Heart right ventricle (tissue), 16 donors: ENCODE data around the gene PODXL. TPM values are rescaled to one million over a fixed set of nuclear protein-coding genes. Genes with fewer than 3 reads are reported as not detected.

Experiments used
- ATAC-seq, 8 donors: fragments of 200-7000 bp; cut with Tn5 transposase; one replicate each; pipeline ENCODE4 v1.9.1; 2020; ENCODE audit warnings: mild to moderate bottlenecking in 8 of 8, moderate library complexity in 8 of 8, moderate number of reproducible peaks in 1 of 8
- DNase-seq, 2 donors: peaks; one replicate each; pipeline ENCODE4 v3.0.0-alpha.2; 2020
- H3K27ac ChIP-seq, 10 donors: fragments of 200-600 bp; sonication (generic) in 2 of 10; one replicate each; pipeline versions ENCODE4 v1.5.0 to v1.8.0; 2020 to 2022; ENCODE audit warnings: mild to moderate bottlenecking in 3 of 10
- H3K27me3 ChIP-seq, 7 donors: fragments of 200-600 bp; one replicate each; pipeline ENCODE4 v1.8.0; 2021 to 2022; ENCODE audit warnings: mild to moderate bottlenecking in 2 of 7
- H3K36me3 ChIP-seq, 9 donors: fragments of 200-600 bp; sonication (generic) in 1 of 9; one replicate each; pipeline versions ENCODE4 v1.5.0 to v1.8.0; 2020 to 2022; ENCODE audit warnings: mild to moderate bottlenecking in 2 of 9
- H3K4me1 ChIP-seq, 9 donors: fragments of 200-600 bp; sonication (generic) in 1 of 9; one replicate each; pipeline versions ENCODE4 v1.5.0 to v1.8.0; 2020 to 2022; ENCODE audit warnings: mild to moderate bottlenecking in 4 of 9
- H3K4me3 ChIP-seq, 10 donors: fragments of 200-600 bp; sonication (generic) in 2 of 10; one replicate each; pipeline versions ENCODE4 v1.5.0 to v1.8.0; 2020 to 2022; ENCODE audit warnings: mild to moderate bottlenecking in 7 of 10, moderate library complexity in 2 of 10
- H3K9me3 ChIP-seq, 11 donors: fragments of 200-600 bp in 10 of 11; sonication (generic) in 2 of 11; one replicate each; pipeline versions ENCODE4 v1.5.0 to v1.8.0; 2013 to 2022; ENCODE audit warnings: mild to moderate bottlenecking in 2 of 11, control low read depth in 1 of 11, moderate library complexity in 1 of 11
- WGBS, 2 donors: extraction: QIAGEN DNeasy Blood & Tissue Kit; methylation state at CpG; one replicate each; pipeline ENCODE4 v1.1.7; 2013; ENCODE audit warnings: inconsistent platforms in 1 of 2; 5-methylcytosine and 5-hydroxymethylcytosine counted together
- intact Hi-C, 10 donors: fragments of 100-400 bp; cut with DNase I; formaldehyde crosslinking; loops; one replicate each; pipeline versions ENCODE4 v1.11.1 to v1.14.2; 2022
- polyA plus RNA-seq, 2 donors: library from polyadenylated mRNA; stranded (reverse); fragments of 200-250 nt; gene quantifications; one replicate each; pipeline ENCODE4 v1.2.3, GENCODE V29; 2013
- total RNA-seq, 10 donors: library from RNA; stranded (reverse); fragmentation: NEBNext Ultra II Directional in 3 of 10; extraction: Animal tissue kit (Norgen Biotek cat#: 25700) in 3 of 10; gene quantifications; one replicate each; pipeline versions ENCODE4 v1.2.1 to v1.2.4, GENCODE V29; 2021 to 2023
- TF ChIP-seq, protein P1 (sequence below), 9 donors: fragments of 200-600 bp; sonication (generic) in 2 of 9; IDR thresholded peaks; one replicate each; pipeline versions ENCODE4 v1.5.0 to v1.8.0; 2021 to 2022; ENCODE audit warnings: antibody characterized with exemption in 9 of 9, mild to moderate bottlenecking in 5 of 9, moderate library complexity in 1 of 9
- donor health status: Arrhythmogenic right ventricular cardiomyopathy.
- donor health status: ischemic (EF 13 %, LVEDD 7.1; RV severe dilation, severe dysfunction).
- donor health status: healthy with polysubstance abuse.
- donor health status: DM: no; HTN: yes; CAD: no.
- donor health status: DM: no; HTN: no; CAD: no.
- donor health status: ischemic (EF 25% LVEDD 6.9; RV normal size, moderate dysfunction).
- donor health status: ischemic (EF 25% LVEDD 5.7; RV mildly dilated, moderate dysfunction).
- donor health status: healthy.
- donor health status: DM: yes; HTN: yes; CAD: no.
- donor health status: Ischemic cardiomyopathy.
- donor health status: ischemic (EF 35%, LVEDD 5.7; RV mildly dilated, moderate dysfunction).
- donor health status: nonischemic (EF 11% LVEDD 7.7; RV severe dilation, severe dysfunction).
- donor health status: DM: yes; HTN: yes; CAD: no.
- donor health status: PGD.
- donor health status: ischemic (EF 29% LVEDD 5.4; RV normal size, mild dysfunction).
- donor health status: nonischemic (EF 23%, LVEDD 6.1; RV moderate dilation, normal function).

PODXL gene
- total and polyA plus RNA-seq, 12 donors, result 34.4 to 162 (median 65.2) TPM

DNA sequence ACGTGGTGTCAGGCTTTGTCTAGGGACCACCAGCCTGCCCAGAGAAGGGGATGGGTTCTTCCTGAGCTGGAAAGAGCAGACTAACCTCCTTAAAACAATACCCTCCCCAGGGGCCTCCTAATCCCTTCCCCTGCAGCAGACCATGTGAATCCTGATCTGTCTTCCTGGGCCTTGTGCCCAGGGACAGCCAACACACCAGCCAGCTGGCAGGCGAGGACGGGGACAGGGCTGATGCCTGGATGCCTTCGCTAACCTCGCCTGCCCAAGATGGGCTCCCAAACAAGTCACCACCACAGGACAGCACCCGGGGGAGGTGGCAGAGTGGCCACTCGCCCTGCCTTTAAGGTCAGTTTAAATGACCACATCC is 17.6 kb downstream of the PODXL start:
- Histone ChIP-seq H3K4me3 (peak overlapping the region in 1 of 10 donors; percentile 7), H3K9me3 (no peaks in the 10 kb centered on the region), H3K27me3 (no peaks in the 10 kb centered on the region), H3K36me3 (peaks cover 0 to 11% (median 0%) of the 10 kb centered on the region in 9 donors), H3K4me1 (peaks cover 40 to 100% (median 82%) of the 10 kb centered on the region in 9 donors), H3K27ac (peak overlapping the region; percentile 0 to 92 (median 78))
- TF ChIP-seq, protein P1, sequence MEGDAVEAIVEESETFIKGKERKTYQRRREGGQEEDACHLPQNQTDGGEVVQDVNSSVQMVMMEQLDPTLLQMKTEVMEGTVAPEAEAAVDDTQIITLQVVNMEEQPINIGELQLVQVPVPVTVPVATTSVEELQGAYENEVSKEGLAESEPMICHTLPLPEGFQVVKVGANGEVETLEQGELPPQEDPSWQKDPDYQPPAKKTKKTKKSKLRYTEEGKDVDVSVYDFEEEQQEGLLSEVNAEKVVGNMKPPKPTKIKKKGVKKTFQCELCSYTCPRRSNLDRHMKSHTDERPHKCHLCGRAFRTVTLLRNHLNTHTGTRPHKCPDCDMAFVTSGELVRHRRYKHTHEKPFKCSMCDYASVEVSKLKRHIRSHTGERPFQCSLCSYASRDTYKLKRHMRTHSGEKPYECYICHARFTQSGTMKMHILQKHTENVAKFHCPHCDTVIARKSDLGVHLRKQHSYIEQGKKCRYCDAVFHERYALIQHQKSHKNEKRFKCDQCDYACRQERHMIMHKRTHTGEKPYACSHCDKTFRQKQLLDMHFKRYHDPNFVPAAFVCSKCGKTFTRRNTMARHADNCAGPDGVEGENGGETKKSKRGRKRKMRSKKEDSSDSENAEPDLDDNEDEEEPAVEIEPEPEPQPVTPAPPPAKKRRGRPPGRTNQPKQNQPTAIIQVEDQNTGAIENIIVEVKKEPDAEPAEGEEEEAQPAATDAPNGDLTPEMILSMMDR (IDR thresholded peaks at IDR 0.05), result no peak
- peak; percentile 26 to 80 (median 62) for ATAC-seq
- intact Hi-C loops, result loop anchor here in 1 of 10 donors (2.0 kb wide), 1 partner anchor 16 kb away; no protein-coding TSS in a partner anchor
- peak; percentile 50 to 57 for DNase-seq
- WGBS, 2 donors, result 23 to 35% methylated on average over 7 of the region's 7 CpGs

DNA sequence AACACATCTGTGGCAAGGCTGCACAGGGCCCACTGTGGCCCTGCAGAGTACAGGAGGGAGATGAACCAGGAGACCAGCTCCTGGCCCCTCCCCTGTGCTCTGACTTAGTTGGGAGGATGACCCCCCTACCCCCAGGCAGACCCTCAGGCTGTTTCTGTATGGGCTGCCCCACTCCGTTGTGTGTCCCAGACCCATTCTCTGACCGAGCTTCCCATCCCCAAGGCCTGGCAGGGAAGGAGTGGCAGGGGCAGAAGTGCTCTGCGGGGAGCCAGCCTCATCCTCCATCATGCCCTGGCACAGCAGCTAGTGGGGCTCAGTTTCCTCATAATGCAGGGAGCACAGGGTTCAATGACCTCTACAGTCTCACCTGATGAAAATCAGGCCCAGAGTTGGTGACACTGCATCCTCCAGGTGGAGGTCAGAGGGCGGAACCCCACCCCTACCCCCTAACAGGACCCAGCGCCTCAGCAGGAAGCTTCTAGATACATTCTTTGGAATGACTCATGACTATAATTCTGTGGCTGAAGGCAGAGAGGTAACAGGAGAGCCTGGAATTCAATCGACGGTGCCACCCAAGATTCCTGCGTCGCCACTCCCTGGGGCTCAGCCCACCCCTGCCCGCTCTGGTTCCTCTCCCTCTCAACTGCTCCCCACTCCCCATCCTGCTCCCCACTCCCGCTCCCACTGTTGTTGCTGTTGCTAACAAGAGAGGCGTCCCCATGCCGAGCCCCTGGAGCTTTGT is 18.2 kb downstream of the PODXL start:
- H3K4me1 ChIP-seq, result peaks cover 44 to 100% (median 87%) of the 10 kb centered on the region in 9 donors
- no peaks in the 10 kb centered on the region for H3K27me3 ChIP-seq
- ATAC-seq, result peak in 5 of 8 donors; percentile 2 to 34 (median 9)
- intact Hi-C loops, result loop anchor here in 1 of 10 donors (2.0 kb wide), 1 partner anchor 15 kb away; no protein-coding TSS in a partner anchor
- peaks cover 0 to 8% (median 0%) of the 10 kb centered on the region in 9 donors for H3K36me3 ChIP-seq
- TF ChIP-seq, protein P1 (IDR thresholded peaks at IDR 0.05), result no peak
- no peak for DNase-seq
- H3K27ac ChIP-seq, result peak overlapping the region; percentile 0 to 92 (median 78)
- H3K9me3 ChIP-seq, result no peaks in the 10 kb centered on the region
- peak overlapping the region in 1 of 10 donors; percentile 7 for H3K4me3 ChIP-seq
- WGBS, 2 donors, result 71 to 72% methylated on average over 13 of the region's 13 CpGs

DNA sequence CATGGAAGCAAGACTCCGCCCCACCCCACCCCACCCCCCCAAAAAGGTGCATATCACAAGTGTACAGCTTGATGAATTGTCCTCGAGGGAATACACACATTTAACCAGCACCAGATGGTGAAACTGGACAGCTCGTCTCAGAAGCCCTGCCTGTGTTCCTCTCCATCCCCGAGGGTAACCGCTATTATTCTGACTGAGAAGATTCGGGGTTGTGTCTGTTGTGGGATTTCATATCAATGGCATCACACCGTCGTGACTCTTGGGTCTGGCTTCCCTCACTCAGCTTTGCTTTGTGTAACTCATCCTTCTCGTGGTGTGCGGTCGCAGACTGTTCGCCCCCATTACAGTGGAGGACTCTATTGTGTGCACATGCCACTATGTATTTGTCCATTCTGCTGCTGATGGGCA is 18.9 kb downstream of the PODXL start:
- no peak for DNase-seq
- WGBS, 2 donors, result 61 to 76% methylated on average over 12 of the region's 12 CpGs
- no peak for ATAC-seq
- TF ChIP-seq, protein P1 (IDR thresholded peaks at IDR 0.05), result no peak
- Histone ChIP-seq H3K27ac (peak overlapping the region in 8 of 10 donors; percentile 14 to 92 (median 80)), H3K27me3 (no peaks in the 10 kb centered on the region), H3K36me3 (peaks cover 0 to 3% (median 0%) of the 10 kb centered on the region in 9 donors), H3K4me1 (peaks cover 47 to 100% (median 89%) of the 10 kb centered on the region in 9 donors), H3K9me3 (no peaks in the 10 kb centered on the region), H3K4me3 (no peak overlapping the region)
- intact Hi-C loops, result no loop called here

DNA sequence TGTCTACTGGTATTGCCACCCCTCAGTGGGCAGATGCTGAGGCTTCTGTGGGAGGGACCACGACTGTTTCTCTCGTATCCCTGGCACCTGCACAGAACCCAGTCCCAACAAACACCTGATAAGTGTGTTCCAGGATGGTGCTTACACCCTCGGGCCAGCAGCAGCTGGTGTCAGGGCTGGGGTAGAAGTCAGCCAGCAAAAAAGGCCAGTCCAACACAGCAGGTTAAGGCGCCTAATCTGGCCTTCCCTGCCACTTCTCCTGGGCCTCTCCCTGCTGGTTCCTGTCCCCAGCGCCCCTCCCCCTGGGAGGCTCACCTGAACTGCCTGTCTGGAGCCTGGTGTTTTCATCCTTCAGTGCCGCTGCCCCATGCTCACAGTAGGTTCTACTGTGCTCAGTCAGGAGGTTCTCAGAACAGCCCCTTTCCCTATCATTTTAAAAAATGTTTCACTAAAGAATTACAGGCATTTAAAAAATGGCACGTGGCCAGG is 20.0 kb downstream of the PODXL start:
- H3K36me3 ChIP-seq, result no peaks in the 10 kb centered on the region
- TF ChIP-seq, protein P1 (IDR thresholded peaks at IDR 0.05), result no peak
- peak overlapping the region in 8 of 10 donors; percentile 31 to 90 (median 57) for H3K27ac ChIP-seq
- peaks cover 47 to 98% (median 87%) of the 10 kb centered on the region in 9 donors for H3K4me1 ChIP-seq
- H3K9me3 ChIP-seq, result no peaks in the 10 kb centered on the region
- H3K27me3 ChIP-seq, result no peaks in the 10 kb centered on the region
- intact Hi-C loops, result no loop called here
- peak in 1 of 8 donors; percentile 28 for ATAC-seq
- DNase-seq, result no peak
- WGBS, 2 donors, result 60 to 65% methylated on average over 7 of the region's 7 CpGs
- no peak overlapping the region for H3K4me3 ChIP-seq
